Epidermal melanocyte (primary cell): ENCODE data around the gene UNC5CL.

Source experiments
- DNase-seq: peaks from one replicate; pipeline ENCODE4 v3.0.0; 2011; ENCODE audit warnings: low spot score; ENCODE audit not compliant: insufficient read length

UNC5CL gene

DNA sequence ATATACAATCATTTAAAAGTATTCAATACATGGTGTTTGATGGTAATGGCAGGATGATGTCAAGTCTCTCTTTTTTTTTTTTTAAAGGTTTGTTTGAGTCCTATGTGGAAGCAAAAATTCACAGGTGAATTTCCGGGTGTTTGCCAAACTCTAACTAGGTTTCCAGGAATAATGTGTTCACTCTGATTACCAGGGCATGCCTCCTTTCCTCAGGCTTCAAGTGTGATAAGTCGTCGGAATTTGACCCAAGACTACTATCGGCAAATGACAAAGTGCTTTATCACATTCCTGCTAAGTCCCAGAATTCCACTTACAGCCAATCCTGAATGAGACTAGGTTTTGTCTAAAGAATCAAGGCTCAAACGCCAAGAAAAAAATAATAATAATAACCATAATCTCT lies 25.8 kb upstream of the UNC5CL start:
- DNase-seq: no peak

GRCh38 chr6:41063884-41064285 lies 24.9 kb upstream of the UNC5CL start:
- no peak for DNase-seq

DNA sequence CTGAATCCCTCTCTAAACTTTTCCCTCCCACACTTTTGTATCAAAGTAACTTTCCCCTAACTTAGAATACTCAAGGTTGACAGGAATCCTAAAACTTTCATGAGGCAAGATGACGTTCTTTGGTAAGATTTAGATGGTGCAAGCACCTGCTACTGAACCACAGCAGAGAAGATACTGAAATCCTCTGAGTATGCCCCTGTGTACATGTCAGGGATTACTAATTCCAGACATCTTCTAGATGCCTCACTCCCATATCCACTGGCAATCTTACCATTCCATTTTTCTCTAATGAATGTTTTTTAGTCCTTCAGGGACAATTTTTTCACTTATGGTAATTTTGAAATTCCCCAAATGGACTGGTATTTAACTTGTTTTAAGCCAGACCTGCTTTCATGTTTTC lies 23.0 kb upstream of the UNC5CL start:
- DNase-seq: no peak

DNA sequence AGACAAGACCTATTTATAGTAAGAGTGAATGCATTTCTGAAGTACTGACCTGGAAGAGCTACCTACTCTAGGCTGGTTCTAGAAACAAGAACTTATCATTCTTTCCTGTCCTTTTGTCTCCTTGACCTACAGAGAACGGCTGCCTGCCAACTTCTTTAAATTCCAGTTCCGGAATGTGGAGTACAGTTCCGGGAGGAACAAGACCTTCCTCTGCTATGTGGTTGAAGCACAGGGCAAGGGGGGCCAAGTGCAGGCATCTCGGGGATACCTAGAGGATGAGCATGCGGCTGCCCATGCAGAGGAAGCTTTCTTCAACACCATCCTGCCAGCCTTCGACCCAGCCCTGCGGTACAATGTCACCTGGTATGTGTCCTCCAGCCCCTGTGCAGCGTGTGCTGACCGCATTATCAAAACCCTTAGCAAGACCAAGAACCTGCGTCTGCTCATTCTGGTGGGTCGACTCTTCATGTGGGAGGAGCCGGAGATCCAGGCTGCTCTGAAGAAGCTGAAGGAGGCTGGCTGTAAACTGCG lies 22.2 kb upstream of the UNC5CL start:
- no peak for DNase-seq

DNA sequence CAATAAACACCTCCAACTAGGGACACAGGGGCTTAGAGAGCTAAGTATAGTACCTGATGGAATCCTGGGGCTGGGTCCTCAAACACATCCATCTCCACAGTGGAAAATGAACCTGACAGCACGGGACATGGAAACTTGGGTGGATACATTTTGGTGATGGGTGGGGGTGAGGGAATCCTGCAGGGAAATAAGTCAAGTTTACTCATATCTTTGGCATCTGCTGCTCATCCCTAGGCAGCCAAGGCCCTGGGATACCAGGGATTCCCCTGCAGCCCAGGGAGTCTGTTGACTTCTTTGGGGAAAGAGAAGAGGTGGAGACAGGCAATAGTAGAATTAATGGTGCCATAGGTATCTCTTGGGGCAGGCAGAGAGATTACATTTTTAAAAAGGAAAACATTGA lies 20.5 kb upstream of the UNC5CL start:
- no peak for DNase-seq

DNA sequence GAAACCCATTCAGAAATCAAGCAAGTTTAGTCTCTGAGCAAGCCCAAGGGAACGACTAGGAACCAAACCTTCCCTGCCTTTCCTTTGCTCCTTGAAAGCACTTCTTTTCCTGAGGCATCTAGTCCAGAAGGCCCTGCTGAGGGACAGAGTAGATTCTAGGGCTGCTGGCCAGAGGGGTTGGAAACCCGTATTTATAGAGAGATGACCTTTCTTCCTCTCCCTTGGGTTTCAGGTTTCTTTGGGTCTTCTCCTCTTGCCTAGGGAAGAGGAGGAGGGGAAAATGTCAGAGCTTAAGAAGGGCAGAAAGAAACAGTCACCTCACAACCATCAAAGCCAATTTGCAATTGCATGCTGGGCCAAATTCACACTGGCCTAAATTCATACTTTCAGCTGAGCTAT lies 19.8 kb upstream of the UNC5CL start:
- DNase-seq: no peak

- DNase-seq: no peak
Measured at GRCh38 chr6:41056768-41057490, 17.9 kb upstream of the UNC5CL start.

DNA sequence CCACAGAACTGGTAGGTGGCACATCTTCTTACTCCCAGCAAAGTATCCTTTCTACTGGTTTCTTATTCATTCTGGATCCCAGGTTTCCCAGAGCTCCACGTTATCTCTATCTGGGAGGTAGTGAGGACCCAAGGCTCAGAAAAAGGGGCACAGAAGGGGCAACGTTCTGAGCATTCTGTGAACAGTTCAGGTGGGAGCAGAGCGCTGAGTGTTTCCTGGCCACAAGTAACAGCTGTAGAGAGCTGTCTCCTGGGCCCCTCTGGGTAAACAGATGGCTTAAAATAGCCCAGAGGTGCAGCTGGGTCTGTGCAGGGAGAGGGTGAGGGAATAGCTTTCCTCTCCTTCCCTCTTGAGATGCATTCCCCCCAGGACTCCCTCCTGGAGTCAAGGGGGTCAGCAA lies 16.1 kb upstream of the UNC5CL start:
- DNase-seq: no peak

- DNase-seq: no peak
Measured at GRCh38 chr6:41054511-41054910, 15.5 kb upstream of the UNC5CL start.

GRCh38 chr6:41053041-41053440 lies 14.0 kb upstream of the UNC5CL start, which contains the start of gene APOBEC2:
APOBEC2 (plus strand) TSS chr6:41053202; CDS start chr6:41053348, 146 bp downstream.
- DNase-seq: no peak

DNA sequence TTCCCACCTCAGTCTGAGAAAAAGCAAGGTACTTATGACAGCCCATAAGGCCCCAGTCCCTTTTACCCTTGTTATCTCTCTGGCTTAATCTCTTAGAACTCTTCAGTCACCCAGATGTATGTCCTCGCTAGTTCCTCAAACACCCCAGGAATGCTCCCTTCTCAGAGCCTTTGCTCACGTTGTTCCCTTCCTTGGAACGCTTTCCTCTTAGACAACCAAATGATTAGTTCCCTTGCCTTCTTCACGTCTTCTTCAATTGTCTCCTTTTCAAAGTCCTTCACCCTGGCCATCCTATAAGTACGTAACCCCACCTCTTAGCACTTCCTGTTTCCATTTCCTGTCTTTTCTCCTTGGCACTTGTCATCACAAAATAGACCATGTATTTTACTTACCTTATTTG lies 12.9 kb upstream of the UNC5CL start:
- DNase-seq: no peak

- DNase-seq: no peak
Measured at GRCh38 chr6:41050536-41050935, 11.5 kb upstream of the UNC5CL start.

DNA sequence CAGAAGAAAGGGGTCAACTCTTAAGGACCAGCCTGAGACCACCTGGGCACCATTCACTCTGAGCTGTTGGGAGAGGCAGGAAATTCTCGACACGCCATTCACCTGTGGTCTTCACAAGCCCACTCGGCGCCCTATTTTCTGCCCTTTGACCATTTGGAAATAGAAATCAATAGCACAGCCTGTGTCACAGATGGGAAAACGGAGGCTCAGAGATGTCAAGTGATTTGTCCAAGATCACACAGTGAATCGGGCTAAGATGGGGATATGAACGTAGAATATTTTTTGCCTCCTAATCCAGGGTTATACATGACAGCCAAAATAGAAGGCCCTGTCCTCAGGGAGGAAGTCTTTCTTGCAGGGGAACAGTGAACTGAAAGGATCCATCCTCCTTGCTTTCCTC lies 10.9 kb upstream of the UNC5CL start:
- DNase-seq: no peak

DNA sequence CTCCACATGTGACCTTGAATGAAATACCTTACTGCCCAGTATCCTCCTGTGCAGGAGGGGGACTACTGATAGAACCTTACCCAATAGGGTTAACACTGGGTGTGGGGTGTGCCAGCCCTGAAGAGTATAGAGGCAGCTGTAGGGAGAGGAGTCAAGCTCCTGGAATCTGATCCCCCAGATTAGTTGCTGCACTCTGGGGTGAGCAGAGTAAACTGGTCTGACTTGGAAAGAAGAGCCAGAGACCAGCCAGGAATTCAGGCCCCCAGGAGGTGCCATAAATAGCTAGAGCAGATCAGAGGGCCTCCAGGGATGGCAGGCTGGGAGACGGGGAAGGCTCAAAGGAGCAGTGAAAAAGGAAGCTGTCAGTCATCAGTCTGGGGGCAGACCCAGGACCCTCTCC lies 10.5 kb upstream of the UNC5CL start:
- no peak for DNase-seq

- DNase-seq: no peak
Measured at GRCh38 chr6:41047745-41048732, 9.0 kb upstream of the UNC5CL start.

- no peak for DNase-seq
Measured at GRCh38 chr6:41047306-41047705, 8.3 kb upstream of the UNC5CL start.

DNA sequence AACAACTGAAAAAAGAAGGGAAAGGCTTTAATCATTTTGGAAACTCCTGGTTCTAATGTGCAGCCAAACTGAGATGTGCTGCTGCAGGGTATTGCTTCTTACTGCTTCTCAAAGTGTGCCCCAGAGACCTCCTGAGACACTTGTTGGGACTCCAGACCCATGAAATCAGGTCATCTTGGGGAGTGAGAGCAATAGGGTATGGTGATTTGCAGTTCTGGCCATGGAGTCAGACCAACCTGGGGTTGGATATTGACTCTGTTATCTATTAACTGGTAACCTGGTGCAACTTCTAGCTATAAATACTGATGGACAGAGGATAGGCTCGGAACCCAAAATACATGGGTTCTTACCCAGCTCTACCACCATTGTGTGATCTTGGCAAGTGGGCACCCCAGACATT lies 7.1 kb upstream of the UNC5CL start:
- DNase-seq: no peak

DNA sequence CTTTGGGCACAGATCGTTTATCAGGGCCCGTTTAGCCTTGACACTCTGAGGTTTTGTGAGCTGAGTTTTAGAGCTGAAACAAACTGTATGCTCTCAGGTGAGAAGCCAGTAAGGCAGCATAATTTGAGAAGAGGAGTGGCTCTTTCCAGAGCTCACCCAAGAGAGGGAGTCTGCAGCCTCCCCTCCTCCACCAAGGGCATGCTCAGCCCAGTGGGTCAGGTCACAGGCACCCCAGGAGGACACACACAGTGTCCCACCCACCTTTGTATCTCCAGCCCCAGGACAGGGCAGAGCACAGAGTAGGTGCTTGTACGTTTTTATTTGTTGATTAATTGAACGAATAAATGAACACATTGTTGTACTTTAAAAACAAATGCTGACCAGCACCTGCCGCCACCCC lies 6.6 kb upstream of the UNC5CL start:
- no peak for DNase-seq

- no peak for DNase-seq
Measured at GRCh38 chr6:41043151-41043550, 4.1 kb upstream of the UNC5CL start.

- no peak for DNase-seq
Measured at GRCh38 chr6:41042226-41043055, 3.4 kb upstream of the UNC5CL start, which contains the start of gene TSPO2. TSPO2 (plus strand) TSS chr6:41042467; CDS start chr6:41042986, 519 bp downstream.

DNA sequence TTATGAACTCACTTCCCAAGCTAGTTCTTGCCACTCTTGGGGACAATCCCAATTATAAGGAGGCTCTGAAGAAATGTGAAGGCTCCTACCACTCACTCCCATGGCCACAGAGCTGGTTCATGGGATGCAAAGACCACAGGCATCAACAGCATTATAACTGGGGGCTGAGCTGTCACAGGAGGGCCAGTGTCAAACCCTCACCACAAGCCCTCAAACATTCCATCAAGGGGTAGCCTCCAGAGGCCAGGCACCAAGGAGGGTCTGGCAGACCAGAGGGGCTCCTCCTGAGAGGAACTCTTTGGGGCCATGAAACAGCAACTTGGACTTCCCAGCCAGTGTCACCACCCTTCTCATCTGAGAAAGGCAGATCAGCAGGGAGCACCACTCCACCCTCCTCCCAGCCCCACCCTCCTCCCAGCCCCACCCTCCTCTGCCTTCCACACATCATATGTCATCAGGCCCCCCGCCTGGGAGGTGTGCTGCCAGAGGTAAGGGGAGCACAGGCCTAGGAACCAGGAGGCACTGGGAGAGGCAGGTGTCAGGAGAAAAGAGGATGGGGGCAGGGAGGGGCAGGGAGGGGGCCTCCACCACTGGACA lies 2.0 kb upstream of the UNC5CL start:
- DNase-seq: no peak
